Measurements from ENCODE around the gene TP53I3. TPM values are rescaled to one million over a fixed set of nuclear protein-coding genes. Genes with fewer than 3 reads are reported as not detected.

TP53I3 gene
- total RNA-seq, 1 experiment from 2014 or later: 48.1 TPM

DNA sequence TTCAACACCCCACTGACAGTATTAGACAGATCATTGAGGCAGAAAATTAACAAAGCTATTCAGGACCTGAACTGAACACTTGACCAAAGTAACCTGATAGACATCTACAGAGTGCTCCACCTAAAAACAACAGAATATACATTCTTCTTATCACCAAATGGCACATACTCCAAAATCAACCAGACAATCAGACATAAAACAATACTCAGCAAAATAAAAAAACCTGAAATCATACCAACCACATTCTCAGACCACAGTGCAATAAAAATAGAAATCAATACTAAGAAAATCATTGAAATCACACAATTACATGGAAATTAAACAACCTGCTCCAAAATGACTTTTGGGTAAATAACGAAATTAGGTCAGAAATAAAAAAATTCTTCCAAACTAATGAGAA is 22.7 kb upstream of the TP53I3 start:
- Histone ChIP-seq H3K14ac (ENCODE audit: insufficient read depth, low read length) (no peak overlapping the region), H2BK15ac (ENCODE audit: low read depth, low read length) (no peak overlapping the region), H3K4me1 (ENCODE audit: insufficient read depth, low read length) (no peaks in the 10 kb centered on the region), H3K4ac (ENCODE audit: low read depth, low read length) (no peak overlapping the region), H3T11ph (ENCODE audit: low read length) (no peak overlapping the region), H2BK5ac (ENCODE audit: insufficient read length, low read length) (no peak overlapping the region), H2BK120ac (ENCODE audit: low read depth, low read length, poor library complexity, severe bottlenecking) (no peak overlapping the region), H2AFZ (ENCODE audit: low read length) (no peak overlapping the region), H3K79me2 (ENCODE audit: insufficient read depth, low read length) (no peaks in the 10 kb centered on the region), H4K5ac (ENCODE audit: insufficient read length, low read depth, low read length) (no peak overlapping the region), H3K27me3 (ENCODE audit: insufficient read depth, low read length) (no peaks in the 10 kb centered on the region), H3K56ac (ENCODE audit: insufficient read length, low read depth, low read length) (no peak overlapping the region), H2AK5ac (ENCODE audit: insufficient read length, low read length) (no peak overlapping the region), H3K79me1 (ENCODE audit: insufficient read depth, low read depth, low read length, poor library complexity, severe bottlenecking) (no peaks in the 10 kb centered on the region), H3K9me3 (ENCODE audit: control insufficient read depth, low read depth, low read length) (no peaks in the 10 kb centered on the region), H4K8ac (replicated peaks; ENCODE audit: insufficient read length, low read depth, low read length) (no peak overlapping the region), H3K27ac (ENCODE audit: insufficient read length, low read depth, low read length) (no peak overlapping the region), H3K18ac (ENCODE audit: insufficient read length, low read depth, low read length) (no peak overlapping the region), H4K20me1 (ENCODE audit: control insufficient read depth, insufficient read depth, insufficient read length) (no peaks in the 10 kb centered on the region), H2BK20ac (ENCODE audit: low read depth, low read length, poor library complexity, severe bottlenecking) (no peak overlapping the region), H4K91ac (ENCODE audit: insufficient read length, low read depth, low read length) (no peak overlapping the region), H3K9ac (ENCODE audit: extremely low read depth, insufficient read length, low read length) (no peak overlapping the region), H3K23me2 (ENCODE audit: insufficient read length, low read depth, low read length, poor library complexity, severe bottlenecking) (no peaks in the 10 kb centered on the region), H3K4me2 (ENCODE audit: insufficient read depth, insufficient read length, low read length) (no peak overlapping the region), H3K23ac (ENCODE audit: insufficient read length, low read depth, low read length) (no peak overlapping the region), H2BK12ac (ENCODE audit: insufficient read length, low read depth, low read length) (no peak overlapping the region)
- Mint-ChIP-seq H3K36me3 (ENCODE audit: insufficient read depth in 1 of 3, low read depth in 3 of 3) (peaks cover 0 to 9% (median 0%) of the 10 kb centered on the region in 3 experiments; a peak in 3 of 7 replicates), H3K27ac (no peak overlapping the region), H3K4me1 (peaks cover 0 to 5% of the 10 kb centered on the region in 2 experiments; a peak in 1 of 4 replicates), H3K9me3 (peaks cover 14 to 19% of the 10 kb centered on the region in 2 experiments; a peak in 4 of 5 replicates), H3K27me3 (ENCODE audit: low read depth) (no peaks in the 10 kb centered on the region; the same call in 1 of the 2 replicates), H3K4me3 (no peak overlapping the region)
- WGBS (ENCODE audit: extremely low coverage, insufficient read length, low lambda C conversion rate): no CpG with 5 or more reads among the region's 1 CpG
- TF ChIP-seq, protein P1, sequence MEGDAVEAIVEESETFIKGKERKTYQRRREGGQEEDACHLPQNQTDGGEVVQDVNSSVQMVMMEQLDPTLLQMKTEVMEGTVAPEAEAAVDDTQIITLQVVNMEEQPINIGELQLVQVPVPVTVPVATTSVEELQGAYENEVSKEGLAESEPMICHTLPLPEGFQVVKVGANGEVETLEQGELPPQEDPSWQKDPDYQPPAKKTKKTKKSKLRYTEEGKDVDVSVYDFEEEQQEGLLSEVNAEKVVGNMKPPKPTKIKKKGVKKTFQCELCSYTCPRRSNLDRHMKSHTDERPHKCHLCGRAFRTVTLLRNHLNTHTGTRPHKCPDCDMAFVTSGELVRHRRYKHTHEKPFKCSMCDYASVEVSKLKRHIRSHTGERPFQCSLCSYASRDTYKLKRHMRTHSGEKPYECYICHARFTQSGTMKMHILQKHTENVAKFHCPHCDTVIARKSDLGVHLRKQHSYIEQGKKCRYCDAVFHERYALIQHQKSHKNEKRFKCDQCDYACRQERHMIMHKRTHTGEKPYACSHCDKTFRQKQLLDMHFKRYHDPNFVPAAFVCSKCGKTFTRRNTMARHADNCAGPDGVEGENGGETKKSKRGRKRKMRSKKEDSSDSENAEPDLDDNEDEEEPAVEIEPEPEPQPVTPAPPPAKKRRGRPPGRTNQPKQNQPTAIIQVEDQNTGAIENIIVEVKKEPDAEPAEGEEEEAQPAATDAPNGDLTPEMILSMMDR (conservative IDR thresholded peaks at IDR 0.05): no peak
- no peak for DNase-seq

Data from H9 (cell line).